Epithelial cell of proximal tubule (primary cell): ENCODE results near the gene CARD18. TPM values are rescaled to one million over a fixed set of nuclear protein-coding genes. Genes with fewer than 3 reads are reported as not detected.

ENCODE experiments used
- DNase-seq: peaks from one replicate; pipeline ENCODE4 v3.0.0-alpha.2; 2011; ENCODE audit warnings: low read depth
- H3K4me3 ChIP-seq: 2 replicates; pipeline ENCODE4 v1.5.1; 2011; ENCODE audit warnings: low read depth, mild to moderate bottlenecking, low read length
- CTCF ChIP-seq: conservative IDR thresholded peaks from 2 replicates; pipeline ENCODE4 v1.5.1; 2012; ENCODE audit warnings: low read depth, mild to moderate bottlenecking, low read length
- total RNA-seq: library from RNA; depleted of rRNA; stranded (reverse); fragments of >200 nt; gene quantifications from 2 replicates; pipeline ENCODE4 v1.2.3, GENCODE V29; 2015

The CARD18 gene
- total RNA-seq, 1 donor from 2014 or later: not detected

DNA sequence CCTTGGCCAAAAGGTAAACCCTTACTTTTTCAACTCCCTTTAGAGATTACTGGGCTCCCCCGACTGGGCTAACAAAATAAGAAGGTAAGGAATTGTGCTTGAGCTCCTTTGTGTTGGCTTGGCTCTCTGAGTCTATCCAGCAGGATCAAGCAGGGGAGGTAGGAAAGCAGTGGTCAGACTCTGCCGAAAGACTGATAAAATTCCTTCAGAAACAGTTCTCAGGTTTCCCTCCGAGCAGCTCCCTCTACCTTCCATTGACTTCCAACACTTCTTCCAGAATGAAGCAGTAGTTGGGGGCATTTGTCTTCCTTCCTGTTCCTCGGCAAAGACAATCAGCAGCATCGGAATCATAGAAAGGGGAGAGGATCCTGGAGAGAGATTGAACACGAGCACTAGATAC, 16.1 kb upstream of the CARD18 start:
- H3K4me3 ChIP-seq: no peak overlapping the region
- TF ChIP-seq CTCF: no peak
- DNase-seq: no peak

DNA sequence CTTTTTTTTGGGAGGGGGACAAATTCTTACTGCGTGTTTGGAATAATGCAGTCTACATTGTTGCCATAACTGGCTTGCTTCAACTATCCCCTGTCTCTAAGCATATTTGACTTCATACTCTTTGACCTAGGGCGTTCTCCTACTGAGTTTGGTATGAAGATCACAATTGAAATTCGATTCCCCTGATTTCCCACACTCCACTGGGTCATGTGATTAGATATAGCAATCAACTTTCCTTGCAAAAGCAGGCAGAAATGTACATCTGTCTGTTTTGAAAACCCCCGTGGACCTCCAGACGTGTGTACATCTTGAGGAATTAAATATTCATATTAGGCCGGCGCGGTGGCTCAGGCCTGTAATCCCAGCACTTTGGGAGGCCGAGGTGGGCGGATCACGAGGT, 13.8 kb upstream of the CARD18 start:
- TF ChIP-seq CTCF: no peak
- no peak overlapping the region for H3K4me3 ChIP-seq

DNA sequence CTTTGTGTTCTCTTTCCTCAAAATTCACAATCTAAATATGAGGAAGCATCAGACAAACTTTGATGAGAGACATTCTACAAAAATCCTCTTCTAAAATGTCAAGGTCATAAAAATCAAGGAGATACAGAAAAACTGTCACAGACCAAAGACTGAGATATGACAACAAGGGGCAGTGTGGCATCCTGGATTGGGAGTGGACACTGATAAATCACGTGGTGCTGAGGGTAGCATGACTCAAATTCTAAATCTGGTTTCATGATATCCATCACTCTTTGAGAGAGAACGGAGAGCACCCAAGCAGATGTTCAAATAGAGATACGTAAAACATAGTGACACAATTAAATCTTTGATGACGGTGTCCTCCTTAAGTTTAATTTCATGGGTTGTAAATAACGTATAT, 13.0 kb upstream of the CARD18 start:
- TF ChIP-seq CTCF: no peak
- DNase-seq: no peak
- H3K4me3 ChIP-seq: no peak overlapping the region

More for the DNA sequence above, 13.8 kb upstream of the CARD18 start:
- DNase-seq: no peak

DNA sequence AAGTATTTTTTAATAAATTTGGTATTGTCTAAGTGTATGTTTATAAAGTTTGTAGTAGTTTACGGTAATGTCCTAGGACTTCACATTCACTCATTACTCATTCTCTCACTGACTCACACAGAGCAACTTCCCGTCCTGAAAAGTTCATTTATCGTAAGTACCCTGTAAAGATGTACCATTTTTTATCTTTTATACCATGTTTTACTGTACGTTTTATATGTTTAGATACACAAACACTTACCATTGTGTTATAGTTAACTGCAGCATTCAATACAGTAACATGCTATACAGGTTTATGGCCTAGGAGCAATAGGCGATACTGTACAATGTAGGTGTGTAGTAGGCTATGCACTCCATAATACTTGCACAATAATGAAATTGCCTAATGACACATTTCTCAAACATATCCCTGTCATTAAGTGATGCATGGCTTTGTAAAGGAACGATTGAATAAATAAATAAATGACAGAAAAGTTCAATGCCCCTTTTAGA, 12.5 kb upstream of the CARD18 start:
- no peak overlapping the region for H3K4me3 ChIP-seq
- DNase-seq: no peak
- no peak for TF ChIP-seq CTCF

- no peak for DNase-seq
- H3K4me3 ChIP-seq: no peak overlapping the region
- no peak for TF ChIP-seq CTCF
Measured at GRCh38 chr11:105149477-105149876, 9.9 kb upstream of the CARD18 start.

DNA sequence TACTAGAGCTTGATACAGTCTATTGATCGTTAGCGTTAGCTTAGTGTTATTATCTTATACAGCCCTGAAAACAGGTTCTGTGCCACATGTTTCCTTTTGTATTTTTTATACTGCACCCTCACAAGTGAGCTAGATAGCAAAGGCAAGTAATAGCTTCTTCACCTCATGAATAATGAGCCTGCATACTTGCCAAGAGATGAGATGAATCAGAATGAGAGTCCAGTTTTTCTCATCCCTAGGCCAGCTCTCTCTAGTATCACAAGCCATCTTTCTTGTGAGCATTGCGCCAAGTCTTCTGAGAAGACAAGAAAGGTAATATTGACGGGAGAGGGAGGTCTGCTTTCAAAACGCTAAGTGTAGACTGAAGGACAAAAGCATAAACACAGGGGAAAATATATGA, 8.7 kb upstream of the CARD18 start:
- no peak for DNase-seq

More for the DNA sequence above, 8.7 kb upstream of the CARD18 start:
- TF ChIP-seq CTCF: no peak
- H3K4me3 ChIP-seq: no peak overlapping the region
